GM04504 (cell line): ENCODE data around the gene AGRP.
"Not testable (repeated sequence)": the region's sequence is repeated elsewhere in the genome, so short reads cannot be mapped to it uniquely, and the experiment has no call there.

Experiments used
- DNase-seq: peaks from one replicate; pipeline ENCODE4 v3.0.0-alpha.2; 2012; ENCODE audit warnings: low read depth

Gene AGRP

DNA sequence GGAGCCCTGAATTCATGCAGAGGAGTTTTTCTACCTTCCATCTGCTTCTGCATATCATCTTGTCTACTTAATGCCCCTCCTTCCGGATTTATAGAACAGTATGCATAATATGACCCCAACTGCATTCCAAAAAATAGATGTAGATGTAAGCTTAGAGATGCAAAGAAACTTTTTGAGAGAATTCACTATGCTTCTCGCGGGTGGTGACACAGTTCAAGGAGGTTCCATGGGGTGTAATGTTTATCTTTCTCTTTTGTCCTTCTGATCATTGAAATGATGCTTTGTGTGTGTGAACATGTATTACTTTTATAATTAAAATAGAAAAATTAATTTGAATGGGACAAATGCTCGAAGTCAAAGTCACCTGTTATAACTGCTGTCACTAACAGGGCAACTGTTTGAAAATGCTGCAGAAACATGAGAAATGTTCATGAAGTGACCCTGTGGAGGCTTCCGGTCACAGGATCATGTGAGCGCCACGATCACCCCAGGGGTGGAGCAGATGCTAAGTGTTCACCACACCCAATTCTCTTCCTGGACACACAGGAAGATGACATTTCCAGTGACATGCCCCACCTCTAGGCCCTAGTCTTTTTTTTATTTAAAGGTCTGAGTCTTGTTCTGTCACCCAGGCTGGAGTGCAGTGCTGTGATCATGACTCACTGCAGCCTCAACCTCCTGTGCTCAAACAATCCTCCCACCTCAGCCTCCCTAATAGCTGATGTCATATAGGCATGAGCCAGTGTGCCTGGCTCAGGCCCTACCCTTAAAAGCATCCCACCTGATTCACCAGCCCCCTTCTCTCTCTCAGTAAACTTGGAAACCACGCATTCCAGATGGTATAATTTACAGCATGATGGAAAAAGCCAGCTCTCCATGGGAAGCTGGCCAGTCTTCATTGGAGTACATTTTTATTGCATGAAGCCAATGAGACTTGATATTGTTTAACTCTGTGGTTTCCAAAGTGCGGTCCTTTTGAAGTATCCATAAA lies 21.0 kb upstream of the AGRP start:
- DNase-seq, result no peak

DNA sequence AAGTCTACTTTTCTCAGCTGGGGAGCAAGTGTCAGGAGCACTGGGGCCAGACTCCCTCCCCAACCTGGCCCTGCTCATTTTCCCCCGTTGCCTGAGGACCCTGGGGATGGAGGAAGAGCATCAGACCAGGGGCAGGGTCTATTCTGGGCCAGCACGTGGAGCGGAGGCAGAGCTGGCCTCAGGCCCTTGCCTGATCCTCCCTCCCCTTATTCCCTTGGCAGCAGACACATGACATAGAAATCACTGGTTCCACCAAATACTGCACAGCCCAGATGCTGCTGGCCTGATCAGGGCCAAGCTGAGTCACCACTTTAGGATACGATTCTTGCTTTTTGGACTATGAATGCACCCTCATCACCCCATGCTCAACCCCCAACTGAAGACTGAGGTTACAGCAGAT lies 15.8 kb upstream of the AGRP start:
- no peak for DNase-seq

GRCh38 chr16:67490335-67491096 lies 7.2 kb upstream of the AGRP start:
- DNase-seq, result no peak

- DNase-seq, result no peak
Observed at GRCh38 chr16:67489401-67490083, 6.2 kb upstream of the AGRP start.

- not testable (repeated sequence) for DNase-seq
Observed at GRCh38 chr16:67487561-67487960, 4.2 kb upstream of the AGRP start.

GRCh38 chr16:67486805-67487204 lies 3.5 kb upstream of the AGRP start:
- no peak for DNase-seq

- no peak for DNase-seq
Observed at GRCh38 chr16:67483731-67484525, 581 bp upstream of the AGRP start.

GRCh38 chr16:67482233-67482924 lies 968 bp downstream of the AGRP start:
- no peak for DNase-seq

GRCh38 chr16:67481561-67482232 lies 1.6 kb downstream of the AGRP start:
- DNase-seq, result no peak

DNA sequence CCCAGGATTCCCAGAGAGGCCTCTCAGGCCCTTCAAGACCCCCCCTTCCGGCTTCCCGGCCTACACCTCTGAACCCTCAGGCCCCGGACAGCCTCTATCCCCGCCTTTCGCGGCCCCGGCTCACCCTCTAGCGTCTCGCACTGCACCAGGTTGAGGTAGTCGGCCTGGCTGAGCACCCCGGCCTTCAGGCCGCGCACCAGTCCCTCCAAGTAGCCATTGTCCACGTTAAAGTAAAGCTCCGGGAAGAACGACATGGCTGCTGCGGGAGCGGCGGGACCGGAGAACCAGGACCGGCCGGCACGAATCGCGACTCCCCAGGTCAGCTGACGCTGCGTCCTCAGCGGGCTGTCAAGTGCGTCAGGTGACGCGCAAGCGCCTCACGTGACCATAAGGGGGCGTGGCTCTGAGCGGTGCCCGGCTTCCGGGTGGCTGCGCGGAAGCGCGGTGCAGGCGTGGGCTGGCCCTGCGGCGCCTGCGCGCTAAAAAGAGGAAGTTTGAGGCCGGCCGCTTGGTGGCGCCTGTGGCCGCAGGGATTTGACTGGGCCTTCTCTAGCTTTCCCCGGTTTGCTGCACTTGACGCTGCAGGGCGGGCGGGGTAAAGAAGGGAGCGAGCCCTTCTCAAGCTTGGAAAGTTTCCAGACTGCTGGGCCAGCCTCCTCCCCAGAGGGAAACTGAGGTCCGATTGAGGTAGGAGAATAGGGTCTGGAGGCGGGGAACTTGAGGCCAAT lies 2.4 kb downstream of the AGRP start, which contains the start of gene ATP6V0D1:
Gene ATP6V0D1 (minus strand): TSS at position 325 of the 728 bp plus-strand sequence. CDS start 71 bp downstream, at position 254.
- peak; percentile 96 for DNase-seq

GRCh38 chr16:67477960-67478554 lies 5.3 kb downstream of the AGRP start:
- no peak for DNase-seq

DNA sequence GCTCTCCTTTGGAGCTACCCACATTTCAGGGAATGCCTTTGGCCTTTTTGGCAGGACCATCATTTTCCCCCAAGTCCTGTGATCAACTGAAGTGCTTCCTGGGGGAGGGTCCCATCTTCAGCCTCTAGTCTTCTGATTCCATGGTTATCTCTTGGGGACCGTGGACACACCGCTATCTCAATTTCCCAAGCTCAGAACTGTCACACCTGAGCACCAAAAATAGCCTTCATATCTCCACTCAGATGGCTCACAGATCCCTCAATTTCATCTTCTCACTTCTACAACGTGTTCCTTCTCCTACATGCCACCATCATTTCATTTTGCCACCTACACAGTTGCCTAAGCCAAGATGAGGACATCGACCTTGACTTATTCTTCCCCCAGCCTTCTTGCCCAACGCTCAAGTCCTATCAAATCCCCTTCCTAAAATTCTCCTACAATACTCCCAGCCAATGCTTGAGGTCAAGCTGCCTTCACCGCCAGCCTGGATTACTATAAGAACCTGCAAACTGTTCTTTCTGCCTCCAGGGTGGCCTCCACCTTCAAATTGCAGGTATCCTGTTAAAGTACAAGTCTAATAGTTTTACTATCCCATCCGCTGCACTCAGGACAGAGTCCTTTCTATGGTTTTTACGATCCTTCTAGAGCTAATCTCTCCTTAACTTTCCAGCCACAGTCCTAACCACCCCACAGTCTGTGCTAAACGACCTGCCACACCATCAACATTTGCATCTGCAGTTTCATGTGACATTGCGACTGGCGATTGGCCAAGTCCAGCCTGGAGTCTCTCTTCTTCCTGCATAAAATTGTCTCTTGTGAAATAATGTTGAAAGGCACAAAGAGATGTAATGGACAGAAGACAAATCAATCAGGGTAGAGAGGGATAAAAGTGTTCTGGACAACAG lies 8.5 kb downstream of the AGRP start:
- DNase-seq, result no peak

DNA sequence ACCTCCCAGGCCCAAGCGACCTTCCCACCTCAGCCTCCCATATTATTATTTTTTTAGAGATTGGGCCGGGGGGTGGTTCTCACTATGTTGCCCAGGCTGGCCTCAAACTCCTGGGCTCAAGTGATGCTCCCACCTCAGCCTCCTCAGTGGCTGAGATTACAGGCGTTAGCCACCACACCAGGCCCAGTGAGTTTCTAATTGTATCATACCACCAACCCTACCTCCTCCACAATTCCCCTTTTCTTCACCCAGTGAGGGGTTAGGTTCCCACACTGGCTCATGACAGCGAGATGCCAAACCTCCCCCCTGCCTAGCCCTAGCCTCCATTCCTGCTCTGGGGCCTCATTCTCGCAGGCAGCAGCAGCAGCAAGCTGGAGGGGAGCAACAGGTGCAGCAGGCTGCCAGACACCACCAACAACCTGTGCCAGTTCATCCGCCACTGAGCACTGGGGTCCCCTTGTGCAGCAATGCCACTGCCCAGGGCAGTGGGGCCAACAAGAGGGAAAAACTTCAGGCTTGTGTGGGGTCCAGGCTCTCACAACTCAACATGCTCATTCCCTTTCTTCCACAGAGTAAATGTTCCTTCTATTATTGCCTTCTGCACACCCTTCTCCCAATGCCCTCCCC lies 11.5 kb downstream of the AGRP start:
- no peak for DNase-seq

- peak; percentile 33 for DNase-seq
Observed at GRCh38 chr16:67470359-67470758, 13.0 kb downstream of the AGRP start.

- DNase-seq, result no peak
Observed at GRCh38 chr16:67468731-67469130, 14.6 kb downstream of the AGRP start.

DNA sequence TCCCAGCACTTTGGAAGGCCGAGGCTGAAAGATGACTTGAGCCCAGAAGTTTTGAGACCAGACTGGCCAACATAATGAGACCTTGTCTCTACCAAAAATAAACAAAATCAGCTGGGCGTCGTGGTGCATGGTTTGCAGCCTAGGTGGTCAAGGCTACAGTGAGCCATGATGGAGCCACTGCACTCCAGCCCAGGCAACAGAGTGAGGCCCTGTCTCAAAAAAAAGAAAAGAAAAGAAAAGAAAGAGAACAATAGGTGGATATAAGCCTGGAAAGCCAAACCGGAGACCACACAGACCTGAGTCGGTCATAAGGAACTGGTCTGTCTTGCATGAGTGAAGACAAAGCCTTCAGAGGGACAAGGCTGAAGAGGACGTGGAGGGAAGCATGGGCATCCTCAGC lies 16.8 kb downstream of the AGRP start:
- DNase-seq, result no peak

GRCh38 chr16:67464565-67464964 lies 18.8 kb downstream of the AGRP start:
- no peak for DNase-seq

DNA sequence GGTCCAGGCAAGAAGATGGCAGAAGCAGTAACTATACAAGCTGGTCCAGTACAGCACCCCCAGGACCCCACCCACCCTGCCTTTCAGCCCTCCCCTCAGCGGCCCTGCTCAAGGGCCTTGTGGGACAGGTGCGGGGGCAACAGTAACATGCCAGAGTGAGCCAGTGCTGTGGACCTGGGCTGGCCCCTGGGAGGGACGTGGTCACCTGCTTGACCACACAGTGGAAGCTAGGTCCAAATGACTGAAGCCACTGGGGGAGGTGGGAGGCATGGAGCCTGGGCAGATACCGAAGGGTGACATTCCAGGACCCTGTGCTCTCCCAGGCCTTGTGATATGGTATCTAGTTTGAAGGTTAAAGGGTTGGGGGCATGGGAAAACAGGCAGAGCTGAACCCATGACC lies 19.7 kb downstream of the AGRP start:
- no peak for DNase-seq
